WTC11 (cell line): Measurements from ENCODE around the gene C6orf47. TPM values are rescaled to one million over a fixed set of nuclear protein-coding genes. Genes with fewer than 3 reads are reported as not detected.

Experiments used
- ATAC-seq: fragments of 200-7000 bp; cut with Tn5 transposase; 2 replicates; pipeline ENCODE4 v1.10.0; 2021; ENCODE audit warnings: mild to moderate bottlenecking, moderate library complexity
- CTCF ChIA-PET: fragments of 300-600 bp; sonication (Branson Sonifier 250); formaldehyde crosslinking; loops from one replicate; lab custom pipeline; 2021; ENCODE audit warnings: antibody characterized with exemption; lab: Charles Lee
- POLR2A ChIA-PET: fragments of 350-600 bp; sonication (Branson Sonifier 250); formaldehyde crosslinking; loops from one replicate; lab custom pipeline; 2021; ENCODE audit warnings: antibody characterized with exemption; lab: Charles Lee
- DNase-seq: peaks from one replicate; pipeline ENCODE4 v3.0.0; 2021; ENCODE audit warnings: low spot score
- H3K27ac Mint-ChIP-seq: 2 replicates; pipeline ENCODE4 v1.8.0; 2021; ENCODE audit warnings: mixed read lengths
- H3K27me3 Mint-ChIP-seq: 2 replicates; pipeline ENCODE4 v1.8.0; 2021; ENCODE audit warnings: low read depth, mild to moderate bottlenecking, moderate library complexity, mixed read lengths
- H3K36me3 Mint-ChIP-seq: 2 replicates; pipeline ENCODE4 v1.8.0; 2021; ENCODE audit warnings: mixed read lengths
- H3K4me1 Mint-ChIP-seq: 2 replicates; pipeline ENCODE4 v1.8.0; 2022; ENCODE audit warnings: mixed read lengths
- H3K4me3 Mint-ChIP-seq: 2 replicates; pipeline ENCODE4 v1.8.0; 2021; ENCODE audit warnings: mild to moderate bottlenecking, moderate library complexity, mixed read lengths
- H3K9me3 Mint-ChIP-seq: 2 replicates; pipeline ENCODE4 v1.8.0; 2021; ENCODE audit warnings: mixed read lengths
- AFF4 ChIP-seq: sonication (generic); formaldehyde crosslinking; IDR thresholded peaks from 2 replicates; pipeline ENCODE4 v1.8.1; 2023; ENCODE audit warnings: mild to moderate bottlenecking, missing genetic modification reagents, borderline replicate concordance
- CREM ChIP-seq: sonication (generic); formaldehyde crosslinking; IDR thresholded peaks from 2 replicates; pipeline ENCODE4 v1.8.1; 2022; ENCODE audit warnings: mild to moderate bottlenecking, missing genetic modification reagents, moderate library complexity
- ERG ChIP-seq: fragments of 250-450 bp; sonication (Bioruptor Pico); IDR thresholded peaks from 2 replicates; pipeline ENCODE4 v1.8.0; 2021; ENCODE audit warnings: mild to moderate bottlenecking
- ESRRA ChIP-seq: sonication (generic); formaldehyde crosslinking; IDR thresholded peaks from 2 replicates; pipeline ENCODE4 v1.8.1; 2022; ENCODE audit warnings: mild to moderate bottlenecking, missing genetic modification reagents, borderline replicate concordance
- GRHL2 ChIP-seq: fragments of 250-450 bp; sonication (Bioruptor Pico); IDR thresholded peaks from 2 replicates; pipeline ENCODE4 v1.8.0; 2022; ENCODE audit warnings: mild to moderate bottlenecking, moderate library complexity; ENCODE audit not compliant: insufficient replicate concordance, severe bottlenecking
- HMGA2 ChIP-seq: fragments of 250-450 bp; sonication (Bioruptor Pico); IDR thresholded peaks from 2 replicates; pipeline ENCODE4 v1.4.0; 2021; ENCODE audit warnings: mild to moderate bottlenecking, moderate library complexity
- HMGXB4 ChIP-seq: sonication (generic); formaldehyde crosslinking; IDR thresholded peaks from 2 replicates; pipeline ENCODE4 v1.8.1; 2023; ENCODE audit warnings: mild to moderate bottlenecking, moderate library complexity, missing genetic modification reagents
- IRF2 ChIP-seq: sonication (generic); formaldehyde crosslinking; IDR thresholded peaks from 2 replicates; pipeline ENCODE4 v1.8.0; 2022; ENCODE audit warnings: low read depth, missing genetic modification reagents, borderline replicate concordance
- NFE2L1 ChIP-seq: sonication (generic); formaldehyde crosslinking; IDR thresholded peaks from 2 replicates; pipeline ENCODE4 v1.8.1; 2023; ENCODE audit warnings: missing genetic modification reagents
- NR1H2 ChIP-seq: sonication (generic); formaldehyde crosslinking; IDR thresholded peaks from 2 replicates; pipeline ENCODE4 v1.9.0; 2021; ENCODE audit warnings: mild to moderate bottlenecking, moderate library complexity, missing genetic modification reagents
- PRDM15 ChIP-seq: sonication (generic); formaldehyde crosslinking; IDR thresholded peaks from 2 replicates; pipeline ENCODE4 v1.8.0; 2022; ENCODE audit warnings: missing genetic modification reagents
- SMAD3 ChIP-seq: sonication (generic); formaldehyde crosslinking; IDR thresholded peaks from 2 replicates; pipeline ENCODE4 v1.8.0; 2022; ENCODE audit warnings: missing genetic modification reagents, mild to moderate bottlenecking, borderline replicate concordance
- SP1 ChIP-seq: sonication (generic); formaldehyde crosslinking; conservative IDR thresholded peaks from 2 replicates; pipeline ENCODE4 v1.8.1; 2022; ENCODE audit warnings: missing genetic modification reagents
- ZNF219 ChIP-seq: sonication (generic); formaldehyde crosslinking; IDR thresholded peaks from 2 replicates; pipeline ENCODE4 v1.8.0; 2023; ENCODE audit warnings: missing genetic modification reagents, mild to moderate bottlenecking, borderline replicate concordance
- ZNF232 ChIP-seq: sonication (generic); formaldehyde crosslinking; IDR thresholded peaks from 2 replicates; pipeline ENCODE4 v1.8.0; 2022; ENCODE audit warnings: mild to moderate bottlenecking, missing genetic modification reagents
- ZNF263 ChIP-seq: sonication (generic); formaldehyde crosslinking; IDR thresholded peaks from 2 replicates; pipeline ENCODE4 v1.8.1; 2022; ENCODE audit warnings: low read depth, mild to moderate bottlenecking, moderate library complexity, missing genetic modification reagents
- ZNF396 ChIP-seq: fragments of 250-450 bp; sonication (Bioruptor Pico); IDR thresholded peaks from 2 replicates; pipeline ENCODE4 v1.8.0; 2021; ENCODE audit warnings: mild to moderate bottlenecking, moderate library complexity, borderline replicate concordance
- total RNA-seq: library from RNA; stranded (reverse); gene quantifications from 3 replicates; pipeline ENCODE4 v1.2.3, GENCODE V29; 2021
- TF ChIP-seq, protein P1 (sequence below): sonication (generic); formaldehyde crosslinking; IDR thresholded peaks from 2 replicates; pipeline ENCODE4 v1.8.1; 2023; ENCODE audit warnings: mild to moderate bottlenecking, missing genetic modification reagents
- TF ChIP-seq, protein P2 (sequence below): sonication (generic); formaldehyde crosslinking; conservative IDR thresholded peaks from 2 replicates; pipeline ENCODE4 v1.8.1; 2022; ENCODE audit warnings: mild to moderate bottlenecking, missing genetic modification reagents

C6orf47 gene
- total RNA-seq, 1 experiment from 2014 or later: 16.3 TPM

DNA sequence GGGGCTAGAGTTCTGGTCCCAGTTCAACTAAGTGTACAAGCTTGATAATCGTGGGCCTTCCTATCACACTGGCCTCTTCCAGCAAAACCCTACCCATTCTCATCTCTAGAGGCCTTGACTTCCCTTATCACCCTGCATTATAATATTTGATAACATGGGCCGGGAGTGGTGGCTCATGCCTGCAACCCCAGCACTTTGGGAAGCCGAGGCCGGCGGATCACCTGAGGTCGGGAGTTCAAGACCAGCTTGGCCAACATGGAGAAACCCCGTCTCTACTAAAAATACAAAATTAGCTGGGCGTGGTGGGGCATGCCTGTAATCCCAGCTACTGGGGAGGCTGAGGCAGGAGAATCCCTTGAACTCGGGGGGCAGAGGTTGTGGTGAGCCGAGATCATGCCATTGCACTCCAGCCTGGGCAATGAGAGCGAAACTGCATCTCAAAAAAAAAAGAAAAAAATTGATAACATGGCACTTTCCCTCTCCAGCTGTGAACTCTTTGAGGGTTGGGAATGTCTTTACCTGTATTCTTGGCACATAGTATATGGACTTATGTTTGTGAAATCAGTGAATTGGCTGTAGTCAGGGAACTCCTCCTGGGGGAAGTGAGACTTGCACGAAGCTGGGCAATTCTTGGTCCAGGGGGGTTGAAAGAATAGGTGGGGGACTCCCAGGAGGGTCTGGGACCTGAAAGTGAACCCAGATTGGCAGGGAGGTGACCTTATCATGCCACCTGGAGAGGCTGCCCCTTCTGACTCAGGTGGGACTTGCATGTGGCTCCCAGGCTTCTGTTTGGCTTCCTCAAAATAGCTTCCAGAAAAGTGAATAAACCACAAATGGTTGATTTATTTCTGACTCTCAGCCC lies 915 bp upstream of the C6orf47 start:
- TF ChIP-seq SP1 (no peak), ZNF263 (CRISPR knock-in tag) (no peak), ZNF232 (CRISPR knock-in tag) (no peak), HMGXB4 (no peak), NR1H2 (CRISPR knock-in tag) (no peak), CREM (no peak), HMGA2 (no peak), GRHL2 (CRISPR knock-in tag) (no peak), IRF2 (CRISPR knock-in tag) (no peak), AFF4 (CRISPR knock-in tag) (no peak), ZNF396 (CRISPR knock-in tag) (no peak), SMAD3 (CRISPR knock-in tag) (no peak), ERG (CRISPR knock-in tag) (no peak), PRDM15 (CRISPR knock-in tag) (no peak), ESRRA (CRISPR knock-in tag) (no peak), ZNF219 (no peak), NFE2L1 (CRISPR knock-in tag) (no peak)
- TF ChIP-seq, protein P1, sequence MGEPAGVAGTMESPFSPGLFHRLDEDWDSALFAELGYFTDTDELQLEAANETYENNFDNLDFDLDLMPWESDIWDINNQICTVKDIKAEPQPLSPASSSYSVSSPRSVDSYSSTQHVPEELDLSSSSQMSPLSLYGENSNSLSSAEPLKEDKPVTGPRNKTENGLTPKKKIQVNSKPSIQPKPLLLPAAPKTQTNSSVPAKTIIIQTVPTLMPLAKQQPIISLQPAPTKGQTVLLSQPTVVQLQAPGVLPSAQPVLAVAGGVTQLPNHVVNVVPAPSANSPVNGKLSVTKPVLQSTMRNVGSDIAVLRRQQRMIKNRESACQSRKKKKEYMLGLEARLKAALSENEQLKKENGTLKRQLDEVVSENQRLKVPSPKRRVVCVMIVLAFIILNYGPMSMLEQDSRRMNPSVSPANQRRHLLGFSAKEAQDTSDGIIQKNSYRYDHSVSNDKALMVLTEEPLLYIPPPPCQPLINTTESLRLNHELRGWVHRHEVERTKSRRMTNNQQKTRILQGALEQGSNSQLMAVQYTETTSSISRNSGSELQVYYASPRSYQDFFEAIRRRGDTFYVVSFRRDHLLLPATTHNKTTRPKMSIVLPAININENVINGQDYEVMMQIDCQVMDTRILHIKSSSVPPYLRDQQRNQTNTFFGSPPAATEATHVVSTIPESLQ (CRISPR knock-in tag): no peak
- TF ChIP-seq, protein P2, sequence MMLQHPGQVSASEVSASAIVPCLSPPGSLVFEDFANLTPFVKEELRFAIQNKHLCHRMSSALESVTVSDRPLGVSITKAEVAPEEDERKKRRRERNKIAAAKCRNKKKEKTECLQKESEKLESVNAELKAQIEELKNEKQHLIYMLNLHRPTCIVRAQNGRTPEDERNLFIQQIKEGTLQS (CRISPR knock-in tag): no peak
- TF ChIP-seq, all 79 proteins: peak for 0
- POLR2A ChIA-PET: interaction anchor here (0.7 to 1.4 kb wide), 8 partner anchors 9 to 166 kb away, joined by 3 to 11 read pairs (median 4); partner anchors contain the start of genes ABHD16A, BAG6, DDAH2 and DDX39B
- peaks cover 40% of the 10 kb centered on the region for H3K4me1 Mint-ChIP-seq
- H3K36me3 Mint-ChIP-seq: peaks cover 27% of the 10 kb centered on the region
- DNase-seq: no peak
- H3K27ac Mint-ChIP-seq: peak overlapping the region; percentile 91
- no peaks in the 10 kb centered on the region for H3K27me3 Mint-ChIP-seq
- H3K4me3 Mint-ChIP-seq: peak overlapping the region; percentile 89
- ATAC-seq: no peak
- no peaks in the 10 kb centered on the region for H3K9me3 Mint-ChIP-seq
- CTCF ChIA-PET: interaction anchor here (0.6 to 2.2 kb wide), 17 partner anchors 9 to 291 kb away, joined by 3 to 14 read pairs (median 6); partner anchors contain the start of genes ATP6V1G2, BAG6, CLIC1 and DDAH2
